ENCODE results near the gene THAP4.

The THAP4 gene

DNA sequence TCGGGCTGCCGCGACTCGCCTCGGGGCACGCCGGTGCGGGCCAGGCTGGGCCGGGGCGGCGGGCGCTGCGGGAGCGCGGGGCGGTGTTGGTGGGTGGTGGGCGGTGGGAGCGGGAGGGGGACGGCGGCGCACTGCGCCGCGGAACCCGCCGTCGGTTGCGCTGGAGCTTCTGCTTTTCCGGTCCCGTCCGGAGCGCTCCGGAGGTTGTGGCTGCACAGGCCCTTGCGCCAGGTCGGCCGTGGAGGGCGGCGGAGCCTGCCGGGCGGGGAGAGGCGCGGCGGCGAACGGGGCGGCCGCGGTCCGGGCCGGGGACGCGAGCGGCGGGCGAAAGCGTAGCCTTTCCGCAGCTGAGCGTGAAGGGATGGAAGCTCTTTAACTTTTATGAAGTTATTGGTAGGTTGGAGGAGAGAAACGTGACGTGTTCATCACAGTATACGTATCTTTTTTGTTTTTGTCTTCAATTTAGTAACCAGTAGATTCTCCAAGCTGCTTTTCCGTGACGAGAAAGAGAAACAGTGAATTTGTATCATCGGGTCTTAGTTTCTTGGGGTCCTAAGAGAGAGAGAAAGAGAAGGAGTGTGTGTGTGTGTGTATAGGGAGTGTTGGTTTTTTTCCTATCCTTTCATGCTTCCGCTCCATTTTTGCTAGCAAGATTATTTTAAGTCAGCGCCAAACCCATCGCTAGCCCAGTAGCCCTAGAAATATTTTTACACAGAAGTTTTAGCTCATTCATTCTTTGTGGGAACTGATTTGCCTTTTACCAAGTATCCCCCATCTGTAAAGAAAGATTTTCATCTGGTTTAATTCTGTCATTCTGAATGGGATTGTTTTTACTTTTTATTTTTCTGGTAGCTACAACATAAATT, 1.1 kb upstream of the THAP4 start:
- no peak for DNase-seq

DNA sequence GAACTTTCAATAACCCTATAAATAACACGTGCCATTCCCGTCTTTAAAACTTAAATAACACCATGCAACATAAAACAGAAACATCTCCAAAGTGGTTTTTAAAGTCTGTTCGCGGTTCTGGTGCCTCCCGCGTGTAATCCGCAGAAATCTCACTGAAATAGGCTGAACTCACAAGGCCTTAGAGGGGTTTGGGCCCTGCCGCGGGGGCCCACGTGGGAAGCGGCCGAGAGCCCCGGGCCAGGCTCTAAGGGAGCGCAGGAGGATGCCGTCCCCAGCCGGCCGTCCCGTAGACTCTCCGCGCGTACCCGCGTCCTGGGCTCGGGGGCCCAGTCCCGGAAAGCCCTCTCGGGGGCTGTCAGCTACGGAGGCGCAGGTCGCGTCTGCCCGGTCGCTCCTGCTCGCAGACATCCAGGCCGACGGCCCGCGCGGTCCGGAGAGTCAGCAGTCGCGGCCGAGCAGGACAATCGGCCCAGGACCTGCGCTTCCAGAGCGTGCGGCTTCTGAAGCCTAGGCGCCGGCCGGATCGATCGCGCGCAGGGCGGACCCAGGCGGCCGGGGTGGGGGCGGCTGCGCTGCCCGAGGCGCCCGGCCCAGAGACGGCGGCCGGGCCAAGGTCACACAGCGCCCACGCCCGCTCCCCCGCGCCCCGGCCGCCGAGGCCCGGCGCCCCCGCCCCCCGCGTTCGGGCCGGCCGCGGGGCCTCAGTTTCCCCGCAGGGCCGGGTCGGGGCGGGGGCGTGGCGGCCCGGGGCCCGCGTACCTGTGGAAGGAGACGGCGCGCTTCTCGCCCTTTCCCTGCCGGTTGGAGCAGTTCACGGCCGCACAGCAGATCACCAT, 558 bp downstream of the THAP4 start:
- no peak for DNase-seq

DNA sequence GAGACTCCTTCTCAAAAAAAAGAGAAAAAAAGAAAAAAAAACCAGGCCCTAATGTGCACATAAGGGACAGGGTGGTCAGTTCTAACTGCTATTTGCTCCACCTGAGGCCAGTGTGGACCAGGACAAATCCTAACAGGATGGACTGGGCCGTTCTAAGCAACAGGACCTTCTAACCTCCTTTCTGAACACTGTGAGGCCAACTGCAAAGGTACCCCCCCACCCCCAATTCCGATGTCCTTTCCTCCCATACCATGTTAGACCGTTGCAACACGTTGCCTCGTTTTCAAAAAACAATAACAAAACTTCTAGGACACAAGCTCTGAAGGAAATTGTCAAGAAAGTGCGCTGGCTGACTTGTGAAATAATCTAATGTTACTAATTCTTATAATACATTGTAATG, 1.2 kb downstream of the THAP4 start:
- DNase-seq, result no peak

DNA sequence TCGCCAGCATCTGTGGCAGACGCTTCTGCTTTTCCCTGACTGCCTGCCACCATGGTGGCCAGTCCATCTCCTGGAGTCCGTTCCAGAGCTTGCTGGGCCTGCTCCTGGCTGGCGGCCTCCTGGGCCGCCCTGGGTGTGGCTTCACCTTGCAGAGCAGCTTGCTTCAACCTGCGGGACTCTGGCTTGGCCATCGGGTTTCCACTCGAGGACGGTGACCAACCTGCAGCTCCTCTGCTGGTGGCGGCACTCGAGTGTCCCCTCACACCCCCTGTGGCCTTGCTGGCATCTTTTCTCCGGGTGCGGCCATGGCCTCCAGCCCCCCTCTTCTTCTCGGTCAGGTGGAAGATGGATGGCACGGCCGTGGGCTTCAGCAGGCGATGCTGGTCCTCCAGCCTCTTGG, 3.4 kb downstream of the THAP4 start:
- DNase-seq, result no peak

DNA sequence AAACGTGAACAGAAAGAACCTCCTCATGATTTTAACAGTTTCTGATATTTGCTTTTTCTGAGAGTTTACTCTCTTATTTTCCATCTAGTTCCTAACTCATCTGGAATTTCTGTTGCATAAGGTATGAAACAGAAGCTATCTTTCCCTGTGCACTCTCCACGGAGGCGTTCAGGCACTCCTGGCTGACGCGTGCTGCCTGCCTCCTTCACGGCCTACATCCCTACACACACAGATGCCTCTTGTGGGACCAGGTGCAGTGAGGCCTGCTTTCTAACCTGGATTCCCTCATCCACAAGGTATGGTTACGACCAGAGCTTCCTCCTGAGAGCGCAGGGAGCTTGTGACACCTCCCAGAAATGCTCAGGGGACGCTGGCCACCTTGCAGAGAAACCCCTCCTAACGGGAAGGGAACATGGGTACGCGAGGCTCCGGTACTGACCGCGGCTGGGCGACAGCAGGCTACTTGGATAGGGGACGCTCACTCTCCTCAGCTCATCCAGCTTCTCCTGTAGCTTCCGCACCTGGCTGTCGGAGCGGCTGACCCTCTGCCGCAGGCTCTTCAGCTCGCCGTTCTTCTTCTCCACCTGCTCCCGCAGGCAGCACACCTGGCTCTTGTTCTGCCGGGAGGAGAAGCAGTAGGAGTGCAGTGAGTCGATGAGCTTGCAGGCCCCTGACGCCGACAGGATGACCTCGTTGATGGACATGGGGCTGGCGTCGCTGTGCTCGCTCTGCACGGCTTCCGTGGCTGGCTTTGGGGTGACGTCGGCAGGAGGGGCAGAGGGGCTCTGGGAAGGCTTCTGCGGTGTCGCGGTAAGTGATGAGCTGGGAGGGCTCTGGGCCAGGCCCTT, 4.3 kb downstream of the THAP4 start:
- DNase-seq, result no peak

DNA sequence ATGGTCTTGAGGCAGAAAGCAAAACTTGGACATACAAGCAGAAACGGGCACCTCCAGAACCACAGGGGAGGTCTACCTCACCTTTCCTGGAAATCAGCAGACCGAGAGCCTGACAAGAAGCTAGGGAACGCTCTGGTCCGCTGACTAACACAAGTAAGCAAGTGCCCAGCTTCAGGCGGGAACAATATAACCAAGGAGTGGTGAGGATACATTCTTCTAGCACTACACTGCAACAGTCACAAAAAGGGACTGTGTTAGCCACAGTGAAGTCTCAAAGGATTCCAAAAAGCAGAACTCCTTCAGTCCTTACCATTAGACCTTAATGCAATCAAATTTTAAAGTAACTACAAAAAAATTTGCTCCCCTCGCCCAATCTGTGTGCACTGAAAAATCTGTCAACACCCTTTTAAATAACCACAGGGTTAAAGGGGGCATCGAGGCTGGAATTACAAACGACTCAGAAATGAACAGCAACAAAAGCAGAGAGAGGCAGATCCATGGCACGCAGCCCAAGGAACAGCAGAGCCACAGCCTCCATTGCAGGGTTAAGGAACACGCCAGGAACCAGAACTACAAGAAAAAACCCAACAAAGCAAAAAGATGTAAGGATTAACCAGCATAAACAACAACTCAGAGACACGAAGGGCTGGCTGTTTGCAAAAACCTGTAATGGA, 7.1 kb downstream of the THAP4 start:
- no peak for DNase-seq

DNA sequence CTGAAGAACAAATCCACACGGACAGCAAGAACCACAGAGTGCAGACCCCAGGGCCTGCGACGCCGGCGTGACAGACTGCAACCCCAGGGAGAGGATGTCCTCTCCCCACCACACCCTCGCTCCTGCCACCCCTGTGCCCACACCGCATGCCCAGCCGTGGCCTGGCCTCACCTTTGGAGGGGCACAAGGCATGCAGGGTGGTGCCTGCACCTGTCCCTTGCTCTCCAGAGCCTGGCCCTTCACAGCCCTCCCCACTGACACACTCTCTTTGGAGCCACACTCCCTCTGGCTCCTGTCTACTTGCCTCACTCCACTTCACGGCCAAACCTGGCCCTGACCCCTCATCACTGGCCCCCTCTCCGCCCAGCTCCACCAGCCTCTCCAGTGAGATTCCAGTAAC, 9.3 kb downstream of the THAP4 start:
- DNase-seq, result no peak

DNA sequence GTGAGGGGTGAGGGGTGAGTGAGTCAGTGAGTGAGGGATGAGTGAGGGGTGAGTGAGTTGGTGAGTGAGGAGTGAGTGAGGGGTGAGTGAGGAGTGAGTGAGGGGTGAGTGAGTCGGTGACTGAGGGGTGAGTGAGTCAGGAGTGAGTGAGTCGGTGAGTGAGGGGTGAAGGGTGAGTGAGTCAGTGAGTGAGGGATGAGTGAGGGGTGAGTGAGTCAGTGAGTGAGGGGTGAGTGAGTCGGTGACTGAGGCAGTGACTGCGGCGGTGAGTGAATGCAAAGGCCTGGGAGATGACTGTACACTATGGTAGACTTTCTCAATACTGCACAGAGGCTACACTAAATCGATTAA, 16.6 kb downstream of the THAP4 start:
- no peak for DNase-seq

DNA sequence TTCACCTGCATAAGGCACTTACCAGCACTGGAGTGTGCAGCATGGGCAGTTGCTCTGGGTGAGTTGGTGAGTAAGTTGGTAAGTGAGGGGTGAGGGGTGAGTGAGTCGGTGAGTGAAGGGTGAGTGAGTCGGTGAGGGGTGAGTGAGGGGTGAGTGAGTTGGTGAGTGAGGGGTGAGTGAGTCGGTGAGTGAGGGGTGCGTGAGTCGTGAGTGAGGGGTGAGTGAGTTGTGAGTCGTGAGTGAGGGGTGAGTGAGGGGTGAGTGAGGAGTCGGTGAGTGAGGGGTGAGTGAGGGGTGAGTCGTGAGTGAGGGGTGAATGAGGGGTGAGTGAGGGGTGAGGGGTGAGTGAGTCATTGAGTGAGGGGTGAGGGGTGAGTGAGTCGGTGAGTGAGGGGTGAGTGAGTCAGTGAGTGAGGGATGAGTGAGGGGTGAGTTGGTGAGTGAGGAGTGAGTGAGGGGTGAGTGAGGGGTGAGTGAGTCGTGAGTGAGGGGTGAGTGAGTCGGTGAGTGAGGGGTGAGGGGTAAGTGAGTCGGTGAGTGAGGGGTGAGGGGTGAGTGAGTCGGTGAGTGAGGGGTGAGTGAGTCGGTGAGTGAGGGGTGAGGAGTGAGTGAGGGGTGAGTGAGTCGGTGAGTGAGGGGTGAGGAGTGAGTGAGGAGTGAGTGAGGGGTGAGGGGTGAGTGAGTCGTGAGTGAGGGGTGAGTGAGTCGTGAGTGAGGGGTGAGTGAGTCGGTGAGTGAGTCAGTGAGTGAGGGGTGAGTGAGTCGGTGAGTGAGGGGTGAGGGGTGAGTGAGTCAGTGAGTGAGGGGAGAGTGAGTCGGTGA, 17.1 kb downstream of the THAP4 start:
- no peak for DNase-seq

DNA sequence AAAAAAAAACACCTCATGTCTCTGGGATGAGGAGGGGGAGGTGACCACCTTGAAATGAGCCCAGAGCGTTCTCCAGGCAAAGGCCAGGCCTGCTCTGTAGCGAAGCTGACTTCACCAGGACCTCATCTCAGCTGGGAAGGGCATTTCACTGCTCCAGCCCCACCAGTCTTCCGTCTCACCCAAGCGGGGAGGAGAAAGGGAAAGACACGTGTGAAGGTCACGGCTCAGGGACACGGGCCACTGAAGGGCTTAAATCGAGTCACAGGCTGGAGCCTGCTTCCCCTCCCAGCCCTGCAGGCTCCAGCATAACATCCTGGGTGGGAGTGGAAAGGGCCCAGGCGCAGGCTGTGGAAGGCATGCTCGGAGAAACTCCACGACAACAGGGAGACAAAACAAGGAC, 18.1 kb downstream of the THAP4 start:
- DNase-seq, result no peak

DNA sequence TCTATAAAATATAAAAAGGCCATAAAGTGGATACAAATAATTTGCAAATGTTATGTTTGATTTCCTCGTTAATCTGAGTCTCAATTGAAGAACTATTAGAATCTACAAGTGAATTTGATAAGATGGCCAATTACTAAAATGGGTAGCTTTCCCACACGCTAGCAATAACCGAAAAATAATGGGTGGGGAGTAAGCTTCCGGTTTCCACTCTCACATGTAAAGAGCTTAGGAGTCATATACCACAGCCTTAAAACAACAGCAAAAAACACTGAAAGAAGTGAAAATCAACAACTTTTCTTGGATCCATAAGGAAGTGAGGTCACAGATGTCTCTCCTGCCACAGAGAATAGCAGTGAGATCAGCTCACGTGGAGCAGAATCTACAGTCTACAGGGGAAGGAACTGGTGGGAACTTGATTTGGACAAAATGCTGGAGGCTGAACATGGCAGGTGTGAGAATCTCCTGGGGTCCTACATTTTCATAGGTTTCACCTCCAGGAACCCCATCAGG, 18.6 kb downstream of the THAP4 start:
- DNase-seq, result no peak

DNA sequence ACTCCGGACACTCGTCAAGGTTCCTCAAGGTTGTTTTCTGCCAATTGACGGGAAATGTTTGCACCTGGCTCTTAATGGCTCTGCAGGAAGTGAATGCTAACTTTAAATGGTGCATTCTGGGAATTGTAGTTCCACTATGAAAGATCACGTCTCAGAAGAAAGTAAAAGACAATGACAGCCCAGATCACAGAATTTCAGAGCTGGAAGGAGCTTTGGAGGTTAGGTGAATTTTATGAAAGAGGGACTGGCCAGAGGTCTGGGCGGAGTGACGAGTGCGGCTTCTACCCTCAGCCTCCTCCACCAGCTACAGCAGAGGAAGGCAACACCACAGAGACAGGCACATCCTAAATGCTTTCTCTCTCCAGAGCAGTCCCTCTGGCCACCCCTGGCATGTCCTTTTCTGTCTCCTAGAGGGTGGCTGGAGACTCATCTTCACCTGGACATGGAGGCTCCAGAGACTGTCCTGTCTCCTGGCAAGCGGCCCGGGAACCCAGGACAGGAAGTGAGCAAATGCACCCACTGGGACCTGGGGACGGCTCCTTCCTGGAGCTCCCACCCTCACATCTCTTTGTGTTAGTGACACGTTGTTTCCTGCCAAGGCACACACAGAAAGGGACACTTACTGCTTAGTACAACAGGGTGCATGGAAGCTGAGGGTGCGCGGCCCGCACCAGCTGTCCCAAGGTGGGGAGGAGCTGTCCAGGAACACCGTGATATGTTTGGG, 19.4 kb downstream of the THAP4 start:
- DNase-seq, result no peak

DNA sequence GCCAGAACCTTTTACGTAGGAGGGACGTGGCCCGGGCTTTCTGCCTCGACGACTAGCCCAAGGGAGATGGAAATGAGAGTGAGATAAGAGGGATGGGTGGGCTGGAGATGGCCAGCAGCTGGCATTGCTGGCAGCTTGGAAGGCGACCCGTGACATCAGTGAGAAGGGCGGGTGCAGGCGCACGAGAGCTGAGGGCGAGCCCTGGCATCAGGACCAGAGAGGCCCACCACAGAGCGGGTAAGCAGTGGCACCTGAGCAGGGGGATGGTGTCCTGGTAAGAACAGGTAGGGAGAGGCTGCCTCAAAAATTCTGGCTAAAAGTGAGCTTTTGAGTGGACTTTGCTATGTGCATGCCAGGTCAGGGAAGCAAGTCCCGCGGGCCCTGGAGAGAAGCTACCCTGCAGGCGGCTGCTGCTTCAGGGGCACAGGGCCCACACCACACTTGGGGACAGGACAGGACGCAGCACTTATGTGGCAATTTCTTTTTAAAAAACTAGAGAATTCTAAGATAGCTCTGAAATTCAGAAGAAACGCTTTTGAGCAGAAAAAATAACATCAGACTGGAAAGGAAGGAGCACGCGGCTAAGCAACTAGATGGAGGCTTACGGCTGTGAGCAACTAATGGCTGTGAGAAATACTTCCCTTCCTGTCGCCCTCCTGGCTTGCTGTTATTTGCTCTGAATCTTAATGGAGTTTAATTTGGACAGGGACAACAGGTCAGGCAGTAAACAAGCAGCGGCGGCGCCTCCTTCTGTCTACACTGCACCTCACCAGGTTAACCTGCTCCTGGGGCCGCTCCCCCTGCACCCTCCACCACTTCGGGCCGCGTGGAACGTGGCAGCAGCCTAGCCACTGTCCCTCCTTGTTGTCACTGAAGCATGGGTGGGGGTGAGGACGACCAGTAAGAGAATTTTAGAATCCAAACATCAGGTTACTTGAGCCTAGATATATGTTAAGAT, 20.5 kb downstream of the THAP4 start:
- DNase-seq, result no peak

DNA sequence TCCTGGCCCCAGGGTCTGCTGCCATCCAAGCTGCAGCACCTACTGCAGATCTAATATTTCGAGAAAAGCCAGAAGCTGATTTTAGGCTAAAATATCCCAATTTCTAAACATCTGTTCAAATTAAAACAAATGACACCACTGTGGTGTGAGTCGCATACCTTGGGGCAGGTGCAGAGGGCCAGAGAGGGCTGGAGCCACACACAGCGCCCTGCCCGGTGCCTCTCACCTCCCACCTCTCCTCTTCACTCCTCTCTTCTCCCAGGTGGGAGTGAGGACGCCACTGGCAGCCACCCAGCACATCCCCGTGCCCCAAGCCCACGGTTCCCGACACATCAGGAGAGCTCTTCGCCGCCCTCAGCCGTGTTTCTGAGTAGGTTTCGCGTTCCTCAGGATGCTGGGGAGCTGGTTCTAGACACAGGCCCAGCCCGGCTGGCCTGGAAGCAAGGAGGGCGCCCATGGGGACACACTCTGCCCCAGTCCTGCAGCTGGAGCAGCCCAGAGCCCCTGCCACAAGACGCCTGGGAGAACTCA, 21.4 kb downstream of the THAP4 start:
- DNase-seq, result no peak

DNA sequence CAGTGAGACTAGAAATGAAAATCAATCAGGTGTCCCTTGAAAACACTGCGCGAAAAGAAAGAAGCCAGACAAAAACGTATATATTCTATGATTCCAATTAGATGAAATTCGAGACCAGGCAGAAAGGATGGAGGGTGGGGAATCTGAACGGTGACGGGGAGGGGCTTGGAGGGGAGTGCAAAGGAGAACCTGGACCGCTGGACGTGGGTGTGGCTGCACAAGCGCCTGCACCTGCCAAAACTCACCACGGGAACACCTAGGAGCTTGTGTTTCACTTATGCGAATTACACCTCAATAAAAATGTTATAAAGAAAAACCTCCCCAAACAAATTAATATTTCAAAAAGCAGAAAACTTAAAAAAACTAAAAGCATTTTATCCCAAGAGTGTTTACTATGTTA, 21.9 kb downstream of the THAP4 start:
- DNase-seq, result no peak

DNA sequence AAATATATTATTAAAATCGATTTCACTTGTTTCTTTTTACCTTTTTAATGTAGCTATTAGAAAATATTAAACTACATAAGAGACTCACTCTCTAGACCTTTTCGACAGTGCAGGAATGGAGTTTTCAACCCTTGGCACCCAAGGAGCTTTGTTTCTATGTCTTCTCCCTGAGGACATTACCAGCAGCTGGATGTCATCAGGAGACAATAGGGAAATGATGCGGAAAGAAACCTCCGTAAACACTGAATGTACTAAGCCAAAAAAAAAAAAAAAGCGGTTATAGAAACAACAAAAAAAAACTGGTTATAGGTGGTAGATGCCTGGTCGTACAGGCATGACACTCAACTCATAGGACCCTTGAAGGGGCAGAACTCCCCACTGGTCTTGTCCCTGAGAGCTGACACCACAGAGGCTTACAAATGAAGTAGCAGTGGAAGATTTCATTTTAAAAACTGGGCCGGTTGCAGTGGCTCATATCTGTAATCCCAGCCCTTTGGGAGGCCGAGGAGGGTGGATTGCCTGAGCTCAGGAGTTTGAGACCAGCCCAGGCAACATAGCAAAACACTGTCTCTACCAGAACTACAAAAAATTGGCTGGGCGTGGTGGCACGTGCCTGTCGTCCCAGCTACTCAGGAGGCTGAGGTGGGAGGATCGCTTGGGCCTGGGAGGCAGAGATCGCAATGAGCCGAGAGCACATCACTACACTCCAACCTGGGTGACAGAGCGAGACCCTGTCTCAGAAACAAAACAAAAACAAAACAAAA, 23.8 kb downstream of the THAP4 start:
- DNase-seq, result no peak

DNA sequence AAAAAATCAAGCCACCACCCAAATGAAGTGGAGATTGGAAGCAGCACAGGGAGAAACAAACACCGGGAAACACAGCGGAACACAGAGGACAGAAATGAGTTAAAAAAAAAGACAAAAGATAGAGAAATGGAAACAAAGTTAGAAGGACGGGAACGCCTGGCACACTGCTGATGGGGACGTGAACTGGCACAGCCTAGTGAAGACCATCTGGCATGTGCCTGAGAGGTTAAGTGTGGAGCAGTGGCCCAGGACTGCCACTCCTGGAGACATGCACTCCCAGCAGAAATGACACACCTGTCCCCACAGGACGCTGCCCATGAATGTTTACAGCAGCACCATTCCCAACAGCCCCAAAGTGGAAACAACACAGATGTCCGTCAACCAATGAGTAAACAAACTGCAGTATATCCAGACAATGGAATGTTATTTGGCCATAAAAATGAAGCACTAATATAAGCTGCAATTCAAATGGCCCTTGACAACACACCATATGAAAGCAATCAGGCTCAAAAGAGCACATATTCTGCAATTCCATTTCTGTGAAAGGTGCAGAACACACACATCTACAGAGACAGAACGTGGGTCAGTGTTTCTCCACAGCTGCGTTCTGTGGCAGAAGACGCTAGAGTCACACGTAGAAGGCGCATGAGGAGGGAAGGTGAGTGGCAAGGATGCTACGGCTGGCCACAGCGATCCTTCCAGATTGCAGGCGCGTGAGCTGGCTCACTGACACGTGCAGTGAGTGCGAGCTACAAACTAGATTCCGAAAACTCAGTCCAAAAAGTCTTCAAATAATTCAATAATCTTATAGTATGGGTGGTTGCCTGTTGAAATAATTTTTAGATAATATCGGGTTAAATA, 24.6 kb downstream of the THAP4 start:
- DNase-seq, result no peak

DNA sequence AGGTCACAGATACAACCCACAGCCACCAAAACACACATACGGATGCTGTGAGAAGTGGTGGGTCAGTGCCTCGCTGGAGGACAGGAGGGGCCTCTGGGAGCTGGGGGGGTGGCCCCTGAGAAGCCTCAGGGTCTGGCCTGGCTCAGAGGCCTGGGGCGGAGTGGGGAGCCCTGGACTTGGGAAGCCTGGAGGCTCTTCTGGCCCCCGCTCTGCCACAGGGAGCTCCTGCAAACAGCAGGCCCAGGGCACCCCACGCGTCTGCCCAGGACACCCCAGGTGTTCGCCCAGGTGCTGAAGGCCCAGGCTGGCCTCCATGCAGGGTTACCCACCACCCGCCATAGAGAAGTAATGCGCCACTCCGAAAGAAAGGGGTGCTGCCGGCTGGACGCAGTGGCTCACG, 25.9 kb downstream of the THAP4 start:
- DNase-seq, result no peak

Measured in GDM1 (cell line).